GM12891 (cell line): ENCODE measurements around the gene MAB21L4.

Source experiments
- POLR2A ChIP-seq: IDR thresholded peaks from 2 replicates; pipeline ENCODE4 v1.6.1; 2011; ENCODE audit warnings: low read depth, low read length, control low read depth
- POLR2AphosphoS5 ChIP-seq: IDR thresholded peaks from 2 replicates; pipeline ENCODE4 v1.6.1; 2011; ENCODE audit warnings: low read depth, low read length, control low read depth
- POU2F2 ChIP-seq: IDR thresholded peaks from 2 replicates; pipeline ENCODE4 v1.6.1; 2011; ENCODE audit warnings: low read depth, mild to moderate bottlenecking, control low read depth, low read length, moderate library complexity
- TAF1 ChIP-seq: IDR thresholded peaks from 2 replicates; pipeline ENCODE4 v1.6.1; 2011; ENCODE audit warnings: low read depth, low read length, control low read depth

GRCh38 chr2:240900141-240900860 lies 4.3 kb upstream of the MAB21L4 start:
- TF ChIP-seq POLR2AphosphoS5 (no peak), TAF1 (no peak), POU2F2 (no peak), POLR2A (no peak)
